ENCODE data around the gene MARVELD1.
A peak's percentile ranks its signal among the peaks of the same experiment; 100 is the strongest.

MARVELD1 gene

GRCh38 chr10:97748116-97748515, 34.6 kb downstream of the MARVELD1 start:
- H3K27ac ChIP-seq: no peak overlapping the region
- no peak for TF ChIP-seq ZFX (IDR thresholded peaks at IDR 0.05)
- no peak for TF ChIP-seq CTCF (conservative IDR thresholded peaks at IDR 0.05)

GRCh38 chr10:97752956-97753355, 39.4 kb downstream of the MARVELD1 start:
- no peak overlapping the region for H3K27ac ChIP-seq
- no peak for TF ChIP-seq ZFX (IDR thresholded peaks at IDR 0.05)
- TF ChIP-seq CTCF (conservative IDR thresholded peaks at IDR 0.05): no peak

- no peak overlapping the region for H3K27ac ChIP-seq
- no peak for TF ChIP-seq CTCF (conservative IDR thresholded peaks at IDR 0.05)
- TF ChIP-seq ZFX (IDR thresholded peaks at IDR 0.05): no peak
These were observed 41.2 kb downstream of the MARVELD1 start for GRCh38 chr10:97754726-97755125.

DNA sequence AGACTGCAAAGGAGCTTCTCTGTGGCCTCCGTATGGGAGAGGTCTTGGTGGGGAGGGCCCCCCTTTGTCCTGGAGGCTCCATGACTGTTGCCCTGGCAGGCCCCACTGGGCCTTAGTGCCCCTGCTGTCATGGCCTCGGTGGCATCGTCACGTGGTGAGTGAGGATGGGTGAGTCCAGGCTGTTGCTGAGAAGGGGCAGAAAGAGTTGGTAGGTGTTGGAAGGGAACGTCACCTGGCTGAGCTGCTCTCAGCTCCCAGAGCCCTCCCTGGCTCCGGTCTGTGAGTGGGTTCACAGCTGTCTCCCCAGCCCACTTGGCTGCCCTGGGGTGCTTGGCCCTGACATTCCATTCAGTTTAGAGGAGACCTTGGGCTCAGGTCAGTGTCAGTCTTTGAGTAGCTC, 42.2 kb downstream of the MARVELD1 start:
- no peak overlapping the region for H3K27ac ChIP-seq
- TF ChIP-seq ZFX (IDR thresholded peaks at IDR 0.05): no peak
- no peak for TF ChIP-seq CTCF (conservative IDR thresholded peaks at IDR 0.05)

DNA sequence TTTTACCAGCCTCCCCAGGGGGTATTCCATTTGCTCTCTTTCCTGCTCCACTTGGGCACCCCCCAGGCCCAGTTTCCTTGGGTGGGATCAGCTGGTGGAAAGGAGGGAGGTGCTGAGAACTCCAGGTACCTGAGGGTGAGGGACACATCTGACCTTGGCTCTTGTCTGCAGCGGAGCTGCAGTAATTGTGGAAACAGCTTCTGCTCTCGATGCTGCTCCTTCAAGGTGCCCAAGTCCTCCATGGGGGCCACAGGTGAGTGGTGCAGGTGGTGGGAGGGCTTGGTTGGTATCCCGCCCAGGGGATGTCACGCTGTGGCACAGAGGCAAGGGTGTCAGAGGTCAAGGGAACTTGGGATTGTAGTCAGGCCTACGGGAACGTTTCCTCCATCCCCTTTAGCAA, 43.9 kb downstream of the MARVELD1 start:
- TF ChIP-seq CTCF (conservative IDR thresholded peaks at IDR 0.05) (no peak), ZFX (IDR thresholded peaks at IDR 0.05) (no peak)

GRCh38 chr10:97759158-97759887, 45.8 kb downstream of the MARVELD1 start:
- no peak overlapping the region for H3K27ac ChIP-seq
- TF ChIP-seq ZFX (IDR thresholded peaks at IDR 0.05): no peak
- TF ChIP-seq CTCF (conservative IDR thresholded peaks at IDR 0.05): peak; percentile 95

More for the DNA sequence above, 43.9 kb downstream of the MARVELD1 start:
- H3K27ac ChIP-seq: no peak overlapping the region

DNA sequence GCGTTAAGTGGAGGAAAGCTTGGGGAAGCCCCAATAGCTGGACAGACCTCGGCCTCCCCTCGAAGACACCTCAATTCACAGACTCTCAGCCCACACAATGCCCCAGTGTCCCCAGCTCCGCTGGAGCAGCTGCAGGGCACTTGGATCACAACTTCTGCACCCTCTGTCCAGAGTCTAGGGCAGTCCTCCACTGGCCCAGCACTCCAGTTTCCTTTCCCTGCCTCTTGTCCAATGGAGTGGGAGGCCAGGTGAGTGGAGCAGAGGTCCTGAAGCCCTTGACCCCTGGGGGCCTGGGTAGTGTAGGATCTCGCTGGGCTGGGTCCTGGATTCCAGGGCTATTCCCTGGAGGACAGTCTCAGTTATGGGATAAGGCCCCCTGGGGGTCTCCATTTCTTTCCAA, 46.4 kb downstream of the MARVELD1 start:
- no peak overlapping the region for H3K27ac ChIP-seq
- no peak for TF ChIP-seq ZFX (IDR thresholded peaks at IDR 0.05)
- TF ChIP-seq CTCF (conservative IDR thresholded peaks at IDR 0.05): no peak
